Measurements from ENCODE around the gene NLRC5. TPM values are rescaled to one million over a fixed set of nuclear protein-coding genes. Genes with fewer than 3 reads are reported as not detected.
A peak's percentile ranks its signal among the peaks of the same experiment; 100 is the strongest.
"Not testable (repeated sequence)": the region's sequence is repeated elsewhere in the genome, so short reads cannot be mapped to it uniquely, and the experiment has no call there.

NLRC5 gene
- total RNA-seq, 2 experiments from 2014 or later = 424 to 434 TPM

- intact Hi-C loops (cut with DNase I, micrococcal nuclease) = no loop called here
- Mint-ChIP-seq H3K9me3 (no peaks in the 10 kb centered on the region), H3K27ac (peak overlapping the region; percentile 29), H3K36me3 (ENCODE audit: low read depth) (peaks cover 81% of the 10 kb centered on the region), H3K4me1 (ENCODE audit: low read depth) (peaks cover 7% of the 10 kb centered on the region), H3K4me3 (no peak overlapping the region), H3K27me3 (no peaks in the 10 kb centered on the region)
- Histone ChIP-seq H3K36me3 (ENCODE audit: insufficient read depth, low read length) (peaks cover 78% of the 10 kb centered on the region), H3K27ac (ENCODE audit: low read depth in 1 of 2, low read length in 2 of 2) (peak overlapping the region in 1 of 2 donors; percentile 22), H3K27me3 (ENCODE audit: control insufficient read depth in 1 of 2, insufficient read depth in 2 of 2, low read length in 2 of 2) (no peaks in the 10 kb centered on the region), H3K4me3 (ENCODE audit: low read length) (no peak overlapping the region), H3K9me3 (ENCODE audit: control insufficient read depth in 1 of 2, insufficient read depth in 1 of 2, low read length in 2 of 2) (no peaks in the 10 kb centered on the region), H3K4me1 (ENCODE audit: insufficient read depth, low read length) (peaks cover 13% of the 10 kb centered on the region)
- POLR2A ChIA-PET = no interaction called here
- CTCF ChIA-PET = interaction anchor here (1.3 kb wide), 1 partner anchor 97 kb away, joined by 5 read pairs; no protein-coding TSS in a partner anchor
- TF ChIP-seq CTCF (IDR thresholded peaks at IDR 0.05) = no peak
- ATAC-seq (ENCODE audit: poor library complexity) = no peak
- no peak for DNase-seq
These were observed 71.1 kb downstream of the NLRC5 start for GRCh38 chr16:57060323-57061083.

- Mint-ChIP-seq H3K27me3 (no peaks in the 10 kb centered on the region), H3K36me3 (ENCODE audit: low read depth) (peaks cover 80% of the 10 kb centered on the region), H3K27ac (peak overlapping the region; percentile 29), H3K9me3 (no peaks in the 10 kb centered on the region), H3K4me1 (ENCODE audit: low read depth) (peaks cover 7% of the 10 kb centered on the region), H3K4me3 (no peak overlapping the region)
- ChIA-PET CTCF (interaction anchor here (1.3 to 1.5 kb wide), 2 partner anchors 97 kb away, joined by 3 to 5 read pairs; no protein-coding TSS in a partner anchor), POLR2A (interaction anchor here (0.8 kb wide), 1 partner anchor 13 kb away, joined by 4 read pairs; no protein-coding TSS in a partner anchor)
- Histone ChIP-seq H3K4me3 (ENCODE audit: low read length) (no peak overlapping the region), H3K9me3 (ENCODE audit: control insufficient read depth in 1 of 2, insufficient read depth in 1 of 2, low read length in 2 of 2) (no peaks in the 10 kb centered on the region), H3K36me3 (ENCODE audit: insufficient read depth, low read length) (peaks cover 76% of the 10 kb centered on the region), H3K27ac (ENCODE audit: low read depth in 1 of 2, low read length in 2 of 2) (peak overlapping the region in 1 of 2 donors; percentile 22), H3K27me3 (ENCODE audit: control insufficient read depth in 1 of 2, insufficient read depth in 2 of 2, low read length in 2 of 2) (no peaks in the 10 kb centered on the region), H3K4me1 (ENCODE audit: insufficient read depth, low read length) (peaks cover 13% of the 10 kb centered on the region)
- intact Hi-C loops (cut with DNase I, micrococcal nuclease) = no loop called here
- no peak for TF ChIP-seq CTCF (IDR thresholded peaks at IDR 0.05)
- no peak for DNase-seq
- no peak for ATAC-seq (ENCODE audit: poor library complexity)
These were observed 71.9 kb downstream of the NLRC5 start for GRCh38 chr16:57061084-57061905.

GRCh38 chr16:57062329-57062728 is 73.0 kb downstream of the NLRC5 start:
- peaks cover 16% of the 10 kb centered on the region for H3K4me1 ChIP-seq (ENCODE audit: insufficient read depth, low read length)
- ATAC-seq (ENCODE audit: poor library complexity) = no peak
- Mint-ChIP-seq H3K27ac (no peak overlapping the region), H3K36me3 (ENCODE audit: low read depth) (peaks cover 83% of the 10 kb centered on the region), H3K27me3 (no peaks in the 10 kb centered on the region), H3K4me1 (ENCODE audit: low read depth) (peaks cover 7% of the 10 kb centered on the region), H3K9me3 (no peaks in the 10 kb centered on the region), H3K4me3 (no peak overlapping the region)
- no peak overlapping the region for H3K27ac ChIP-seq (ENCODE audit: low read depth in 1 of 2, low read length in 2 of 2)
- DNase-seq = no peak
- H3K4me3 ChIP-seq (ENCODE audit: low read length) = no peak overlapping the region
- CTCF ChIA-PET = interaction anchor here (1.5 kb wide), 1 partner anchor 98 kb away, joined by 3 read pairs; no protein-coding TSS in a partner anchor
- H3K27me3 ChIP-seq (ENCODE audit: control insufficient read depth in 1 of 2, insufficient read depth in 2 of 2, low read length in 2 of 2) = no peaks in the 10 kb centered on the region
- POLR2A ChIA-PET = interaction anchor here (0.8 kb wide), 2 partner anchors 11 to 73 kb away, joined by 3 to 4 read pairs; partner anchors contain the start of gene NLRC5
- peaks cover 77% of the 10 kb centered on the region for H3K36me3 ChIP-seq (ENCODE audit: insufficient read depth, low read length)
- TF ChIP-seq CTCF (IDR thresholded peaks at IDR 0.05) = no peak
- intact Hi-C loops (cut with DNase I, micrococcal nuclease) = no loop called here
- H3K9me3 ChIP-seq (ENCODE audit: control insufficient read depth in 1 of 2, insufficient read depth in 1 of 2, low read length in 2 of 2) = no peaks in the 10 kb centered on the region

- intact Hi-C loops (cut with DNase I, micrococcal nuclease); H3K27ac ChIP-seq (ENCODE audit: low read depth in 1 of 2, low read length in 2 of 2); H3K27me3 Mint-ChIP-seq; H3K4me3 Mint-ChIP-seq; H3K4me1 Mint-ChIP-seq (ENCODE audit: low read depth); H3K27me3 ChIP-seq (ENCODE audit: control insufficient read depth in 1 of 2, insufficient read depth in 2 of 2, low read length in 2 of 2); CTCF ChIA-PET; ATAC-seq (ENCODE audit: poor library complexity); DNase-seq; H3K27ac Mint-ChIP-seq; H3K9me3 Mint-ChIP-seq; H3K9me3 ChIP-seq (ENCODE audit: control insufficient read depth in 1 of 2, insufficient read depth in 1 of 2, low read length in 2 of 2); H3K4me3 ChIP-seq (ENCODE audit: low read length): not testable (repeated sequence)
- H3K36me3 Mint-ChIP-seq (ENCODE audit: low read depth) = peaks cover 81% of the 10 kb centered on the region
- H3K4me1 ChIP-seq (ENCODE audit: insufficient read depth, low read length) = peaks cover 16% of the 10 kb centered on the region
- peaks cover 77% of the 10 kb centered on the region for H3K36me3 ChIP-seq (ENCODE audit: insufficient read depth, low read length)
- POLR2A ChIA-PET = interaction anchor here (0.7 to 0.8 kb wide), 2 partner anchors 43 to 74 kb away, joined by 3 read pairs; partner anchors contain the start of gene NLRC5
These were observed 73.8 kb downstream of the NLRC5 start for GRCh38 chr16:57063189-57063588.
